Right cardiac atrium (tissue), 5 donors: ENCODE measurements around the gene PODXL. TPM values are rescaled to one million over a fixed set of nuclear protein-coding genes. Genes with fewer than 3 reads are reported as not detected.
"Not testable (repeated sequence)": the region's sequence is repeated elsewhere in the genome, so short reads cannot be mapped to it uniquely, and the experiment has no call there.

ENCODE experiments used
- ATAC-seq, 2 donors: fragments of 200-7000 bp; cut with Tn5 transposase; one replicate each; pipeline versions ENCODE4 v1.8.0 to v1.9.1; 2020; ENCODE audit warnings: moderate library complexity in 2 of 2, mild to moderate bottlenecking in 1 of 2
- DNase-seq, 3 donors: peaks; one replicate each; pipeline ENCODE4 v3.0.0-alpha.2; 2020
- H3K27ac ChIP-seq: one replicate; pipeline ENCODE4 v1.5.1; 2013; ENCODE audit warnings: mild to moderate bottlenecking, low read length, control low read depth, moderate library complexity
- H3K27me3 ChIP-seq: one replicate; pipeline ENCODE4 v1.6.1; 2013; ENCODE audit not compliant: control insufficient read depth, insufficient read depth
- H3K4me1 ChIP-seq: one replicate; pipeline ENCODE4 v1.6.1; 2013; ENCODE audit warnings: low read length; ENCODE audit not compliant: control insufficient read depth, insufficient read depth
- H3K4me3 ChIP-seq: one replicate; pipeline ENCODE4 v1.5.1; 2013; ENCODE audit warnings: low read length, control low read depth
- H3K9me3 ChIP-seq: one replicate; pipeline ENCODE4 v1.6.1; 2013; ENCODE audit warnings: low read length; ENCODE audit not compliant: control insufficient read depth
- WGBS: extraction: QIAGEN DNeasy Blood & Tissue Kit; methylation state at CpG from one replicate; pipeline ENCODE4 v1.1.7; 2013; 5-methylcytosine and 5-hydroxymethylcytosine counted together
- intact Hi-C, 4 donors: fragments of 100-400 bp; cut with DNase I; formaldehyde crosslinking; loops; one replicate each; pipeline versions ENCODE4 v1.11.0 to v1.14.0; 2022 to 2023
- polyA plus RNA-seq: library from polyadenylated mRNA; stranded (reverse); fragments of 200-250 nt; gene quantifications from one replicate; pipeline ENCODE4 v1.2.3, GENCODE V29; 2013
- total RNA-seq, 4 donors: library from RNA; stranded (reverse); fragmentation: NEBNext Ultra II Directional; extraction: Animal tissue kit (Norgen Biotek cat#: 25700); gene quantifications; one replicate each; pipeline ENCODE4 v1.2.1, GENCODE V29; 2021
- donor health status: healthy with polysubstance abuse.
- donor health status: DM: no; HTN: yes; CAD: no.
- donor health status: DM: no; HTN: no; CAD: no.
- donor health status: DM: no; HTN: yes; CAD: no; lungs with severe emphysema.
- donor health status: DM: yes; HTN: yes; CAD: no.

The PODXL gene
- total and polyA plus RNA-seq, 5 donors = 29.1 to 81.1 (median 61.6) TPM

DNA sequence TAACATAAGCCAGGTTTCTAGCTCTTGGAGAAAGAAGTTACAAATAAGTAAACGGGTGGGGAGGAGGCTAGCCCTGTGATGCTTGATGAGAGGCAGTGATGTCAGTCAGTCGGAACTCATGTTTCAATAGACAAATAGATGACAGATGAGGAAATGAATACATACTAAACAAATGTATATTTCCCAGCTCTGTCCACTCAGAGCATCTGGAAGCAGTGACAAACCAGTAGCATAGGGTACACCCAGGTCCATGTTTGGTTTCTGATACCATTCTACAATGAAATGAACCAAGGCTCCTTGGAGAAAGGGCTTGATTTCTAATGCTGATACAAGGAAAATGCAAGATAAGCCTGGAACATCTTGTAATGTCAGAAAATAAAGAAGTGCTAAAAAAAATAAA is 30.6 kb downstream of the PODXL start:
- Histone ChIP-seq H3K27ac (no peak overlapping the region), H3K4me3 (no peak overlapping the region), H3K27me3 (no peaks in the 10 kb centered on the region), H3K9me3 (no peaks in the 10 kb centered on the region), H3K4me1 (peaks cover 8% of the 10 kb centered on the region)
- WGBS = 42% methylated on average over 2 of the region's 2 CpGs
- intact Hi-C loops = no loop called here
- DNase-seq (no peak), ATAC-seq (no peak)

DNA sequence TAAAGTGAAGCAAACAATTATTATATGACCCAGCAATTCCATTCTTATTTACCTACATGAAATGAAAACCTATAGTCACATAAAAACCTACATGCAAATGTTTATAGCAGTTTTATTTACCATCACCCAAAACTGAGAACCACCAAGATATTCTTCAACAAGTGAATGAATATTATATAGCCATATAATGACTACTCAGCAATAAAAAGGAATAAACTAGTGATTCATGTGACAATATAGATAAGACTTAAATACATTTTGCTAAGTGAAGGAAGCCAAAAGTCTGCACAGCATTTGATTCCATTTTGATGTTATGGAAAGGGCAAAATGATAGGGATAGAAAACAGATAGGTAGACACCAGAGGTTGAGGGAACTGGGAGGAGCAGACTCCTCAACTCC is 31.7 kb downstream of the PODXL start:
- Histone ChIP-seq H3K9me3 (no peaks in the 10 kb centered on the region), H3K27me3 (no peaks in the 10 kb centered on the region), H3K4me3 (no peak overlapping the region), H3K4me1 (peaks cover 8% of the 10 kb centered on the region), H3K27ac (no peak overlapping the region)
- intact Hi-C loops = no loop called here
- ATAC-seq = no peak
- no peak for DNase-seq

DNA sequence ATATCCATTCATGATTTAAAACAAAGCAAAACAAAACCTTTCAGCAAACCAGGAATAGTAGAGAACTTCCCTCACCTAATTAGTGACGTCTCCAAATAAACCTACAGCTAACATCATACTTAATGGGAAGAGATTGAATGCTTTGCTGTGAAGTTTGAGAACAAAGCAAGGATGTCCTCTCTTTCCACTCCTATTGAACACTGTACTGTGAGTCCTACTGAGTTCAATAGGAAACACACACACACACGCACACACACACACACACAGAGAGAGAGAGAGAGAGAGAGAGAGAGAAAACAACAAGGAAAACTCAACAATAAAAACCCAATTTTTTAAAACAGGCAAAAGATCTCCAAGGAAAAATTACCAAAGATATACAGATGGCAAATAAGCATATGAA is 32.3 kb downstream of the PODXL start:
- intact Hi-C loops = no loop called here
- H3K4me1 ChIP-seq = peaks cover 6% of the 10 kb centered on the region
- H3K27ac ChIP-seq = no peak overlapping the region

DNA sequence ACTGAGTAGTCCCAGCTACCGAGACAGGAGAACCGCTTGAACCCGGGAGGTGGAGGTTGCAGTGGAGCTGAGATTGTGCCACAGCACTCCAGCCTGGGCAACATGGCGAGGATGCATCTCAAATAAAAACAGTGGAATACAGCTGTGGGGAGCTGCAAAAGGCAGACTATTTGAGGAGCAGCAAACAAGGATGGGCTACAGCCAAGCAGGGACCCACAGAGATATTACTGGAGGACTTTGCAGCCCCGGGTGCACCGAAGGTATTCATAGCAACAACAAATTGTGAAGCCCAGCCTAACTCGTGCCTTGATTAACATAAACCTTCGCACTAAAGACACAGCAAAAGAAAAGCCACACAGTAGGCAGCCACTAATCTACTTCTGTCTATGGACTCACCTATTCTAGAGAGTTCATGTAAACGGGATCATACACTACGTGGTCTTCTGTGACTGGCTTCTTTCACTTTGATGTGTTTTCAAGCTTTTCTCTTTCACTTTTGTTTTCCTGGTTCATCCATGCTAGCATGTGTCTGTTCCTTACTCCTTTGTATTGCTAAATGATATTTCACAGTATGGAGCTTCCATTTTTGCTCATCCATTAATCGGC is 34.0 kb downstream of the PODXL start:
- Histone ChIP-seq H3K4me3 (no peak overlapping the region), H3K27me3 (no peaks in the 10 kb centered on the region), H3K4me1 (peaks cover 9% of the 10 kb centered on the region), H3K27ac (peak overlapping the region; percentile 87), H3K9me3 (no peaks in the 10 kb centered on the region)
- ATAC-seq = no peak
- intact Hi-C loops = no loop called here
- 62% methylated on average over 11 of the region's 11 CpGs for WGBS
- no peak for DNase-seq

More for the DNA sequence above, 32.3 kb downstream of the PODXL start:
- Histone ChIP-seq H3K4me3 (no peak overlapping the region), H3K9me3 (no peaks in the 10 kb centered on the region), H3K27me3 (no peaks in the 10 kb centered on the region)
- ATAC-seq (no peak), DNase-seq (no peak)
- WGBS = 31% methylated on average over 2 of the region's 2 CpGs

DNA sequence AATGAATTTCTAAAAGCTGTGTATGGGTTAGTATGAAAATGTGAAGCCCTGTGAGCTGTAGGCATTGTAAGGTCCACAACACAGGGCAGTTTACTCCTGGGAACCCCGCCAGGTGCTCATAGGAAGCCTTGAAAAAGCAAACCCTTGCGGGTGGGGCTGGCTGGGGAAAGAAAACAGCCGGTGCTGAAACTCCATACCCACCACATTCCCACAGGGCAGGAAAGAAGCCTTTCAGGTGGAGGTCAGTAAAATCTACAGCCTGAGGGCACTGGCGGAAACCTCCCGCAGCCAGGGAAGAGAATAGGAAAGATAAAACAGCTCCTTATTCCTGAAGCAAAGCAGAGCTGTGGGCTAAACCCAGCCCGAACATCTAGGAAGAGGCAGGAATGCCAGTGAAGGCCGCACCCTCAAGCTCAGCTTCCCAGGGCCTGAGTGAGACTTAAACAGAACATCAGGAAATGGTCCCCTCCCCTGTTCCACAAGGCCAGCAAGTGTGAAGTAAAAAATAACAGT is 34.7 kb downstream of the PODXL start:
- DNase-seq (peak in 1 of 3 donors; percentile 78), ATAC-seq (peak; percentile 79 to 90)
- 55% methylated on average over 7 of the region's 7 CpGs for WGBS
- Histone ChIP-seq H3K27ac (peak overlapping the region; percentile 87), H3K4me3 (no peak overlapping the region), H3K27me3 (no peaks in the 10 kb centered on the region), H3K4me1 (peaks cover 9% of the 10 kb centered on the region), H3K9me3 (no peaks in the 10 kb centered on the region)
- intact Hi-C loops = no loop called here

DNA sequence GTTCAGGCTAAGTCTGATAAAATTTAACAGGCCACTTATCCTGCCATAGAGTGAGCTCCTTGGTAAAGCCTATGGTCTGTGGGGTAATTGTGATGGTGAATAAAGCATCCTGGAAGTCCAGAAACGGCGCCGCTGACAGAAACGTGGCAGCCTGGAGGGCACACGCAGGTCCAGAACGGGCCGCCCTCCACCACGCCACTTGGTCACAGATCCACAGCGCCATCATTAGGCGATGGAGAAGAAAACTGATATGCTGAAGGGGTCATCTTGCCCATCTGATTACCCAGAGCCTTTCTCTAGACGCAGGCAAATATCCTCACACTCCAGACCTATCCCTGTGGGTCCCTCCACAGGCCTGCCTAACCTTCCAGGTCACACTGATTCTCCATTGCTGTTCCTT is 37.8 kb downstream of the PODXL start:
- ATAC-seq = peak in 1 of 2 donors; percentile 33
- WGBS = 75% methylated on average over 11 of the region's 11 CpGs
- no peaks in the 10 kb centered on the region for H3K27me3 ChIP-seq
- H3K9me3 ChIP-seq = no peaks in the 10 kb centered on the region
- peaks cover 13% of the 10 kb centered on the region for H3K4me1 ChIP-seq
- peak overlapping the region; percentile 40 for H3K27ac ChIP-seq
- H3K4me3 ChIP-seq = no peak overlapping the region
- intact Hi-C loops = no loop called here
- no peak for DNase-seq

DNA sequence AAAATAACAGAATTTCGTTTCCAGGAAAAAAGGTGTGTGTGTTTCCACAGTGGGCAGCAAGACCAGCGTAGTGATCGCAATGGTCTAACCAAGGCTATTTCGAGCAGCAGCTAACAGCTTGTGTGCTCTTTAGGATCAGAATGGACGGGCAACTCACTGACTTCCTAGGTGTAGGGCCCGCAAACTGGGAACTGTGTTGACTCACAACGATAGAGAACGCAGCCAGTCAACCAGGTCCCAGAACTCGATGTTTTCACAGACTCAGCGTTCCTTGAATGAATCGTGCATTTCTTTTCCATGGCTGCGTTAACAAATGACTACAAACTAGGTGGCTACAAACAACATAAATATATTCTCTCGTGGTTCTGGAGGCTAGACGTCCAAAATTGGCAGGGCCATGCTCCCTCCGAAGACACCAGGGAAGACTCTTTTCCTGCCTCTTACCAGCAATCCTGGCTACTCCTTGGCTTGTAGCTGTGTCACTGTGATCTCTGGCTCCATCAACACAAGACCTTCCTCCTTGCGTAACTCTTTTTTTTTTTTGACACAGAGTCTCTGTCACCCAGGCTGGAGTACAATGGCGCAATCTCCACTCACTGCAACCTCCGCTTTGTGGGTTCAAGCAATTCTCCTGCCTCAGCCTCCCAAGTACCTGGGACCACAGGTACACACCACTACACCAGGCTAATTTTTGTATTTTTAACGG is 39.1 kb downstream of the PODXL start:
- no peak for ATAC-seq
- intact Hi-C loops = no loop called here
- H3K4me3 ChIP-seq = no peak overlapping the region
- no peak overlapping the region for H3K27ac ChIP-seq
- H3K9me3 ChIP-seq = no peaks in the 10 kb centered on the region
- DNase-seq = no peak
- H3K4me1 ChIP-seq = peaks cover 15% of the 10 kb centered on the region
- H3K27me3 ChIP-seq = no peaks in the 10 kb centered on the region
- 89% methylated on average over 19 of the region's 19 CpGs for WGBS

DNA sequence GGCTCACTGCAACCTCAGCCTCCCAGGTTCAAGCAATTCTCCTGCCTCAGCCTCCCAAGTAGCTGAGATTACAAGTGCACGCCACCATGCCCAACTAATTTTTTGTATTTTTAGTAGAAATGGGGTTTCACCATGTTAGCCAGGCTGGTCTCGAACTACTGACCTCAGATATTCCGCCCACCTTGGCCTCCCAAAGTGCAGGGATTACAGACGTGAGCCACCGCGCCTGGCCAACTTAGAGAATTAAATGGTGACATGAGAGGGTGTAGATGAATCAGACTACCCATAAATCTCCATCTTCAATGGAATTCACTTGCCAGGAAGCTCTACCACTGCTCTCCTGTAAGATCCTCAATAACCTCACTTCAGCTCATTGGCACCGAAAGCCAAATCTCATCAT is 41.0 kb downstream of the PODXL start:
- WGBS = 92% methylated on average over 7 of the region's 7 CpGs
- H3K4me3 ChIP-seq, intact Hi-C loops, H3K27ac ChIP-seq, H3K27me3 ChIP-seq, DNase-seq, H3K9me3 ChIP-seq, ATAC-seq: not testable (repeated sequence)
- peaks cover 15% of the 10 kb centered on the region for H3K4me1 ChIP-seq

DNA sequence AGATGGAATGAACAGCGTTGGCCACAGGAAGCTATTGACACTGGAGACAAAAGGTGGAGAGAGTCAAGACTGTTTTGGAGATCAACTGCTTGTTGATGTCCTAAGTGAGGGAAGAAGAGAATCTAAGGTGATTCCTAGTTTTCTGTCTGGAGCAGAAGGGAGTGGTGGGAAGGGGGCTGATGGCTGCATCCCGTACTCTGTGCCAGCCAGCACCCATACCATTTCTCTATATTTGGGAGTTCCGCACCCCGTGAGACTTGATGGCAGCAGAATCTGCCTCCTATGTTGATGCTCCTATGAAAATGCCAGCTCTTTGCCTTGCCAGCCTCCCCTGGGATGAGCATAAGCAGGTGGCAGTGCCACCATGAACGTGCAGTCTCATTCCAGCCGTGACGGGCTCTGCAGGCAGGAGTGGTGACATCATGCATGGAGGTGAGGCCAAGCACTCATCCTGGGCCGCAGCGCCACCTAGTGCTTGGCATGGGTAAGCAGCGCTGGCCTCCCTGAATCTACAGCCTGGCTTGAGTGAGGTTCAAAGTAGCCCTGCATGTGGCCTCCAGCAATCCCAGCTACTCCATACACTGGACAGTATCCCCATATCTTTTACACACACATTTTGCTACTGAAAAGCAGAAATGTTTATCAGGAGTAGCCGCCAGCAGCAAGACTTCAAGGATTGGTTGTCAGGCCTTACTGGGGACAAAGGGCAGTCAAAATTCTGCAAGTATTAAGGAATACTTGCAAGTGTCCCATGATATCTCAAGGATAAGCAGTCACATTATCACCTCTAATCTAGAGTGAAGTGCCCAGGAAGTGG is 43.0 kb downstream of the PODXL start:
- no peaks in the 10 kb centered on the region for H3K9me3 ChIP-seq
- H3K27me3 ChIP-seq = no peaks in the 10 kb centered on the region
- peak overlapping the region; percentile 68 for H3K27ac ChIP-seq
- H3K4me3 ChIP-seq = no peak overlapping the region
- intact Hi-C loops = loop anchor here in 1 of 4 donors (5.0 kb wide), 1 partner anchor 139 kb away; no protein-coding TSS in a partner anchor
- WGBS = 39% methylated on average over 11 of the region's 11 CpGs
- ATAC-seq (peak; percentile 85 to 91), DNase-seq (peak; percentile 83 to 93 (median 93))
- peaks cover 12% of the 10 kb centered on the region for H3K4me1 ChIP-seq

DNA sequence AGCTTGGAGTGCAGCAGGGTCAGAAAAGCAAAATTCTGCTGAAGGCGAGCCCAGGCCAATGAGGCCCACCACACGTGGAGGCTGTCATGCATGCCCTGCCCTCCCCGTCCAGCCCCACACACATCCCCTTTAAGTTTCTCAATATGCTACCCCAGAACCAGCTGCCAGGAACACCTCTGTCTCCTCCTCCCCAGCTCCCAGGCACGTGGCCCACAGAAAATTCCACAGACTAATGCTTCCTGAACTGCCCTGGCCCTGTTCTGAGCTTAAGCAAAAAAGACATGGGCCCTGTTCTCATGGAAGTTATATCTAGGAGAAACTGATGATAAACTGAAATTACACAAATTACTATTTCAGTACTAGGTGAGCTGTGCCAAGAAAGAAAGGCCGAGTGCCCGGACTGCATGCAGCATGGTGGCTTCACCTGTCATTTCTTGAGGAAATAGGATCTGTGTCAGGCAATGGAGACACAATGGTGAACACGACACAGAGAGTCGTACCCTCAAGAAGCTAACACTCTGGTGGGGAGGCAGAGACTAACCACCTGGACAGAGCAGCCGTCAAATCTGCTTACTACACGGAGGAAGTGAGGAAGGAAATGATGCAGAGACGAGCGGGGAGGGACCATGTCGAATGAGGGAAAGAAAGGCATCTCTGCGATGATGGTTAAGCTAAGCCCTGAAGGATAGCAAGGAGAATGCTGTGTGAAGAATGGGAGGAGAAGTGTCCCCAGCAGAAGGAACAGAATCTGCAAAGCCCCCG is 44.5 kb downstream of the PODXL start:
- Histone ChIP-seq H3K27me3 (no peaks in the 10 kb centered on the region), H3K9me3 (no peaks in the 10 kb centered on the region), H3K27ac (peak overlapping the region; percentile 36), H3K4me1 (peaks cover 14% of the 10 kb centered on the region), H3K4me3 (no peak overlapping the region)
- intact Hi-C loops = loop anchor here in 1 of 4 donors (5.0 kb wide), 1 partner anchor 140 kb away; no protein-coding TSS in a partner anchor
- DNase-seq (peak in 1 of 3 donors; percentile 53), ATAC-seq (peak; percentile 27 to 57)
- 56% methylated on average over 15 of the region's 15 CpGs for WGBS
